HG03139 (cell line): ENCODE data around the gene HECTD4.
"Not testable (repeated sequence)": the region's sequence is repeated elsewhere in the genome, so short reads cannot be mapped to it uniquely, and the experiment has no call there.

Experiments used
- ATAC-seq: cut with Tn5 transposase; IDR thresholded peaks from one replicate; pipeline ENCODE4 v1.9.1; 2021; ENCODE audit not compliant: unreplicated experiment

Gene HECTD4

DNA sequence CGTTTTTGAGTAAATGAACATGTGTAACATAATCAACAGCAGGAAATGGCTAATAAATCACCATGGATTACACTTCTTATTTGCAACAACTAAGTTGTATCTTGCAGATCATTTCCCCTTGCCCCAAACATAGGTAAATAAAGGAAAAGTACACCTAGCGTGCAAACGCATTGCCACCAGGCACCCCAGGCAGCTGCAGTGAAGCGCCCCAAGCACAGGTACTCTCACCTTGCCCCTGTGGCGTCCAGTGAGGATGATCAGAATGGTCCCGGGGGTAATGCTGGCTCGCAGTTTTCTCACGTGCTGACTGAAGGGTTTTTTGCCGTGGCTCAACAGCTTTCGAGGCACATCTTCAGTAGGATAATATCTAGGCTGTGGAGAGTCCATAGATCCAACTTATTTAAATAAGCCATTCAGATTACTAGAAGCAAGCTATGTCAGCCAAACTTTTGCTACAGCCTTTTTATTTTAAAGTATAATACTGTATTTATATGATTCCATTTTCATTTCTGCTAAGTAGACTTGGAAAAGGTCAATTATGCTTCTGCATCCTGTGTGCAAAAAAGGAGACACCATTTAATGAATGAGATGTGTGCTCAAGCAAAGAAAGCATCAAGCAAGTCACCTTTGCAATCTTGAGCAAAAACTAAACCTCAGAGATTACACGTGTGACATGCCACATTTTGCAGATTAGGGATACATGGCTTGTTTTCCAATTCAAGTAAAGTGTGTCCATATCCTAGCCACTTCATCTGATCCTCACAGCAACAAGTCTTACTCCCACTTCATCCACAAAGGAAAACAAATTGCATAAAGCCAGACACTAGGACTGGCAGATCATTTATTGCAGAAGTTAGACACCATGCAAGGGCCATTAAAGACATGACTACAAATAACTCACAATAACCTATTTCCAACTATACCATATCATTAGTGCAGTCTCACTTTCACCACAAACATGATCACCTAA, 24.6 kb upstream of the HECTD4 start:
- no peak for ATAC-seq

- no peak for ATAC-seq
These were observed 19.8 kb upstream of the HECTD4 start for GRCh38 chr12:112401903-112402498.

GRCh38 chr12:112401054-112401453, 18.8 kb upstream of the HECTD4 start:
- ATAC-seq = no peak

- ATAC-seq = no peak
These were observed 11.1 kb upstream of the HECTD4 start for GRCh38 chr12:112393328-112393727.

- not testable (repeated sequence) for ATAC-seq
These were observed 7.9 kb upstream of the HECTD4 start for GRCh38 chr12:112389922-112390654.

GRCh38 chr12:112389228-112389627, 7.0 kb upstream of the HECTD4 start:
- ATAC-seq = no peak

GRCh38 chr12:112386726-112387125, 4.5 kb upstream of the HECTD4 start:
- ATAC-seq = no peak

- no peak for ATAC-seq
These were observed 635 bp upstream of the HECTD4 start for GRCh38 chr12:112382866-112383265.

DNA sequence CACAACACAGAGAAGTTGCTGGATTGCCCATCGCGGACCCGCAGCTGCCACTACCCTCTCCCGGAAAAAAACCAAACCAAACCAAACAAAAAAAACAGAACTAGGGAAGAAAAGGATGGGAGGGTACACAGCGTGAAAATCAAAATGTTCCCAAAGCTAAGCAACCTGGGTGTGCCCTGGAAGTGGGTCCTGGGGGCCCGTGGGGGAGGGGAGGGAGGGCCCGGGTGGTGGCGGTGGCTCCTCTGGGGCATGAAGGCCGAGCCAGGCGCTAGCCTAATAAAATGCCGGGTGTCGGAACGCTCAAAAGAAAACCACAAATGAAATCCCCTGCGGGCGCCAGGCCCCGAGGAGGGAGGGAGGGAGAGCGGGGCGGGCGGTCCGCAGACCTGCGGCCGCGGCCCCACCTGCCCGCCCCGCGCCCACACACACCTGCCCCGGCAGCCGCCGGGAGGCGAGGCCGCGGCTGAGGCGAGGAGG, 787 bp downstream of the HECTD4 start:
- ATAC-seq = peak; percentile 40

GRCh38 chr12:112380663-112381405, 1.4 kb downstream of the HECTD4 start:
- no peak for ATAC-seq

DNA sequence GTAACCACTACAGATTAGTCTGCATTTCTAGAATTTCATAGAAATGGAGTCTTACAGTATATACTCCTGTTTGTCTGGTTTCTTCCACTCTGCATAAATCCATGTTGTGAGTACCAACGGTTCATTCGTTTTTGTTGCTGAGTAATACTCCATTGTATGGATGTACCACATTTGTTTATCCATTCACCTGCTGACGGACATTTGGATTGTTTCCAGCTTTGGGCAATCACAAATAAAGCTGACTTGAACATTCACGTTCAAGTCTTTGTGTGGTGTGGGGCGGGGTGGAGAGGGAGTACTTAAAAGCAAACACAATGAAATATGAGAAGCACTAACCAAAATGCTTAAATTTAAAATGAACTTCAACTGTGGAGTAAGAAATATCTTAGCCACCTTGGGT, 7.1 kb downstream of the HECTD4 start:
- no peak for ATAC-seq

GRCh38 chr12:112374166-112374740, 8.0 kb downstream of the HECTD4 start:
- no peak for ATAC-seq

DNA sequence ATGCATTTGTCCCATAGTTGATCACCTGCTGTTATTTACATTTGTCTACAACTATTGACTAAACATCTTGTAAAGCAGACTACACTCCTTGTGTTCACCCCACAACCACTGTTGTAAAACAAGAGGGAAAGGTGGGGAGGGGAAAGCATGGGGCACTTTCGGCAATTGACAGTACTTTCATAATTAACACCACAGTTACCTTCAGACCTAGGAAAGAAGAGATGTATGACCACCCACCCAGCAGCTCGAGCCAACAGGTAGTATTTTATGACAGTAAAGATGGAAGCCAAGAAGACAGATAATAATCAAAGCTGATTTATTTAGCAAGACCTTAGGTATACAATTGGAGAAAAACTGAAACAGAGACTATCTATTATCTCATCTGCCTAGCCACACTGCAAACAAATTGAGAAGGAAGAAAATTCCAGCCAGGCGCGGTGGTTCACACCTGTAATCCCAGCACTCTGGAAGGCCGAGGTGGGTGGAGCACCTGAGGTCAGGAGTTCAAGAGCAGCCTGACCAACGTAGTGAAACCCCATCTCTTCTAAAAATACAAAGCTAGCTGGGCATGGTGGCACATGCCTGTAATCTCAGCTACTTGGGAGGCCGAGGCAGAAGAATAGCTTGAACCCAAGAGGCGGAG, 11.2 kb downstream of the HECTD4 start:
- no peak for ATAC-seq

GRCh38 chr12:112370199-112370598, 12.0 kb downstream of the HECTD4 start:
- no peak for ATAC-seq

DNA sequence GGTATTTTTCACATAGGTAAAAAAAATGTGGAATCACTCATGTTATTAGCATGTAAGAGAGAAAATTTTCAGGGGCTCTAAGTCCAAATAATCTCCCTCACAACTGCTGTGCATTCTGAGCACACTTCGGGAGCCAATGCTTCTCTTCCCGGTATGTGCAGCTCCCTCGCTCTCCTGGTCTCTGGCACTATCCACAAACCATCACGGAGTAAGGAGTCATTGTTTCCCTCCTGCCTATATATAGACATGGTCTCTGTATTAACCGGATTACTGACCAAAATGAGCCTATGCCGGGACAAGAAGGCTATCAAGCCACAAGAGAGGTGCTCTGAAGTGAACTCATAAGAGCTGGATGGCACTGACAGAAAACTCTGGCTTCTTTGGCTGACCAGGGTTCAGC, 13.4 kb downstream of the HECTD4 start:
- no peak for ATAC-seq

DNA sequence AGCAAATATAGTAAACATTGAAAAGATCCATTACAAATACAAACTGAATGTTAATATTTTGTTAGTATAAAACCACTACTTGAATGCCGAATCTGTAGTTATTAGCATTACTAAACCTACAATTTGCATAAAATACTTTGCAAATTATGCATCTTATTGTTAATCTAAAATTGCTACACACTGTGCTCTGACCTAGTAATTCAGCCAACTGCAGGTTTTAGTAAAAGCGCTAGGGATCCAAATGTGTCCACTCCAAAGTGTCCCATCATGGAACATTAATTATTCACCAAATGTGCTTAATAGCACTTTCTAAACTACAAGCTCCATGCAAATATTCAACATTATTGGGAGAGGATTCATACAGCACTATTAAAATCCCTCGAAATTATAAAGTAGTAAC, 14.3 kb downstream of the HECTD4 start:
- ATAC-seq = no peak

DNA sequence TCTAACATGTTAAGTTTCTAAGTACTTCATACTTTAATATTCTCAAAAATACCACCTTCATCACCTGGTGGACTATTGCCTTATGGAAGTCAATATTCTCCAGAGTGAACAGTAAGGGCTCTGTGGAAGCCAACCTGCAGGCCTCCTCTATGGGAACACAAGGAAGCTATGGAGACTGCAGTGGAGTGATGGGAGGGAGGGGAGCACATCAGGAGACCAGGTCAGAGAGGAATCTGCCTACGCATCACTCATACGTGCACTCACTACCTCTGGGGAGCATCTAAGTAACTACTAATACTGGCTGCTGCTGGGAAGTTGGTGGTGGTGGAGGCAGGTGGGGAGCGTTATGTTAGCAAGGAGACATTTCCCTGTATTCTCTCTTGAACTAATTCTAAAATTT, 19.9 kb downstream of the HECTD4 start:
- no peak for ATAC-seq

GRCh38 chr12:112361271-112361670, 21.0 kb downstream of the HECTD4 start:
- no peak for ATAC-seq

GRCh38 chr12:112359290-112359689, 22.9 kb downstream of the HECTD4 start:
- ATAC-seq = no peak

DNA sequence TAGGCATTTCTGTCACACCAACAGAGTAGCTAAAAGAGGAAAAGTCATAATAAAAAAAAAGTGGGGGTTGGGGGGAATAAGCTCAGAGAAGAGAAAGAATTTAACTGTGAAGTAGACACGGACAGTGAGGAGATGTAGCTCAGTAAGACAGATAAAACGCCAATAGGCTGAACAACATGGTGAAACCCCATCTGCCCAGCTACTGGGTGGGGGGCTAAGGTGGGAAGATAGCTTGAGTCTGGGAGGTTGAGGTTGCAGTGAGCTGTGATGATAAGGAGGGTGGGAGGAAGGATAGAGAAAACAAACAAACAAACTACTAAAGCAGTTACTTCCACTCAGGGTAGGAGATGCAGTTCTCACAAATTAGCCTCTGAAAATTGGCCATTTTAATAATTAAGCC, 25.0 kb downstream of the HECTD4 start:
- no peak for ATAC-seq
